ENCODE data around the gene SPANXC. TPM values are rescaled to one million over a fixed set of nuclear protein-coding genes. Genes with fewer than 3 reads are reported as not detected.

The SPANXC gene
- total RNA-seq = not detected in 2 replicates

GRCh38 chrX:141242417-141242816 is at the start of gene SPANXC:
Gene SPANXC (minus strand): TSS chrX:141242517. CDS start chrX:141242457, 60 bp downstream.

Other genes with a start within 250 kb of the SPANXC start
- gene SPANXB1, start 239.9 kb downstream of the SPANXC start, total RNA-seq = not detected in 2 replicates
- 5.5 and 11.6 TPM in 2 replicates for gene LDOC1, start 65.4 kb downstream of the SPANXC start, total RNA-seq